ENCODE data around the gene PIK3CD. TPM values are rescaled to one million over a fixed set of nuclear protein-coding genes. Genes with fewer than 3 reads are reported as not detected.

Gene PIK3CD
- total RNA-seq, 2 experiments from 2014 or later = 13.6 to 37.1 TPM

- Histone ChIP-seq H3K9me3 (ENCODE audit: low read length) (no peaks in the 10 kb centered on the region), H3K4me3 (ENCODE audit: low read depth, low read length, poor library complexity, severe bottlenecking) (no peak overlapping the region), H3K9me2 (ENCODE audit: insufficient read depth, low read length) (no peaks in the 10 kb centered on the region), H2AFZ (ENCODE audit: low read length) (no peak overlapping the region), H3K79me2 (ENCODE audit: insufficient read depth, low read depth, low read length) (peaks cover 4% of the 10 kb centered on the region; the same call in 1 of the 2 replicates), H3K4me1 (ENCODE audit: insufficient read depth, low read length, poor library complexity, severe bottlenecking) (no peaks in the 10 kb centered on the region), H3K36me3 (ENCODE audit: insufficient read depth, low read length) (peaks cover 79% of the 10 kb centered on the region), H3K27ac (ENCODE audit: low read depth, low read length, poor library complexity, severe bottlenecking) (no peak overlapping the region), H3K4me2 (ENCODE audit: low read length) (no peak overlapping the region), H4K20me1 (ENCODE audit: insufficient read depth, low read length) (no peaks in the 10 kb centered on the region)
- intact Hi-C loops (cut with micrococcal nuclease; ENCODE audit: unreplicated experiment) = no loop called here
- no peak for TF ChIP-seq EZH2phosphoT487 (IDR thresholded peaks at IDR 0.05; ENCODE audit: borderline replicate concordance, low read depth, low read length)
- no peak for TF ChIP-seq CTCF (conservative IDR thresholded peaks at IDR 0.05; ENCODE audit: low read length)
- POLR2A ChIA-PET = interaction anchor here (1.1 kb wide), 1 partner anchor 30 kb away, joined by 3 read pairs; no protein-coding TSS in a partner anchor
- no peak for DNase-seq (ENCODE audit: low spot score)
- CTCF ChIA-PET (ENCODE audit: unreplicated experiment) = no interaction called here
- no TSS peak for BruUV-seq (replicated peaks)
Measured at GRCh38 chr1:9751971-9752370, 100.4 kb downstream of the PIK3CD start.

GRCh38 chr1:9753121-9753531, 101.6 kb downstream of the PIK3CD start:
- H3K9me2 ChIP-seq (ENCODE audit: insufficient read depth, low read length) = no peaks in the 10 kb centered on the region
- H3K4me3 ChIP-seq (ENCODE audit: low read depth, low read length, poor library complexity, severe bottlenecking) = no peak overlapping the region
- H3K79me2 ChIP-seq (ENCODE audit: insufficient read depth, low read depth, low read length) = peaks cover 10% of the 10 kb centered on the region; the same call in 1 of the 2 replicates
- BruUV-seq (replicated peaks) = no TSS peak
- no peaks in the 10 kb centered on the region for H4K20me1 ChIP-seq (ENCODE audit: insufficient read depth, low read length)
- CTCF ChIA-PET (ENCODE audit: unreplicated experiment) = no interaction called here
- POLR2A ChIA-PET = no interaction called here
- intact Hi-C loops (cut with micrococcal nuclease; ENCODE audit: unreplicated experiment) = no loop called here
- no peak overlapping the region for H2AFZ ChIP-seq (ENCODE audit: low read length)
- TF ChIP-seq EZH2phosphoT487 (IDR thresholded peaks at IDR 0.05; ENCODE audit: borderline replicate concordance, low read depth, low read length) = no peak
- H3K4me1 ChIP-seq (ENCODE audit: insufficient read depth, low read length, poor library complexity, severe bottlenecking) = no peaks in the 10 kb centered on the region
- no peak for DNase-seq (ENCODE audit: low spot score)
- no peak overlapping the region for H3K27ac ChIP-seq (ENCODE audit: low read depth, low read length, poor library complexity, severe bottlenecking)
- H3K36me3 ChIP-seq (ENCODE audit: insufficient read depth, low read length) = peaks cover 77% of the 10 kb centered on the region
- H3K4me2 ChIP-seq (ENCODE audit: low read length) = no peak overlapping the region
- no peaks in the 10 kb centered on the region for H3K9me3 ChIP-seq (ENCODE audit: low read length)

- ChIA-PET CTCF (ENCODE audit: unreplicated experiment) (no interaction called here), POLR2A (no interaction called here)
- Histone ChIP-seq H3K79me2 (ENCODE audit: insufficient read depth, low read depth, low read length) (peaks cover 10% of the 10 kb centered on the region; the same call in 1 of the 2 replicates), H3K27ac (ENCODE audit: low read depth, low read length, poor library complexity, severe bottlenecking) (no peak overlapping the region), H3K36me3 (ENCODE audit: insufficient read depth, low read length) (peaks cover 71% of the 10 kb centered on the region), H3K4me1 (ENCODE audit: insufficient read depth, low read length, poor library complexity, severe bottlenecking) (no peaks in the 10 kb centered on the region), H2AFZ (ENCODE audit: low read length) (no peak overlapping the region), H3K9me3 (ENCODE audit: low read length) (no peaks in the 10 kb centered on the region), H4K20me1 (ENCODE audit: insufficient read depth, low read length) (no peaks in the 10 kb centered on the region), H3K4me3 (ENCODE audit: low read depth, low read length, poor library complexity, severe bottlenecking) (no peak overlapping the region), H3K9me2 (ENCODE audit: insufficient read depth, low read length) (no peaks in the 10 kb centered on the region), H3K4me2 (ENCODE audit: low read length) (no peak overlapping the region)
- intact Hi-C loops (cut with micrococcal nuclease; ENCODE audit: unreplicated experiment) = no loop called here
- no peak for DNase-seq (ENCODE audit: low spot score)
- BruUV-seq (replicated peaks) = TSS peak; percentile 23
- TF ChIP-seq CTCF (conservative IDR thresholded peaks at IDR 0.05; ENCODE audit: low read length) = no peak
- TF ChIP-seq EZH2phosphoT487 (IDR thresholded peaks at IDR 0.05; ENCODE audit: borderline replicate concordance, low read depth, low read length) = no peak
Measured at GRCh38 chr1:9755441-9755995, 104.0 kb downstream of the PIK3CD start.
